Activated CD4-positive, alpha-beta T cell treated with anti-CD3 and anti-CD28 coated beads, Interleukin-2, amount 50 U/mL, for 24 hours (primary cell): ENCODE results near the gene CIZ1.

ENCODE experiments used
- DNase-seq, 2 donors: peaks; one replicate each; pipeline ENCODE4 v3.0.0-alpha.2; 2020; ENCODE audit warnings: low read depth in 1 of 2, low spot score in 1 of 2

The CIZ1 gene

DNA sequence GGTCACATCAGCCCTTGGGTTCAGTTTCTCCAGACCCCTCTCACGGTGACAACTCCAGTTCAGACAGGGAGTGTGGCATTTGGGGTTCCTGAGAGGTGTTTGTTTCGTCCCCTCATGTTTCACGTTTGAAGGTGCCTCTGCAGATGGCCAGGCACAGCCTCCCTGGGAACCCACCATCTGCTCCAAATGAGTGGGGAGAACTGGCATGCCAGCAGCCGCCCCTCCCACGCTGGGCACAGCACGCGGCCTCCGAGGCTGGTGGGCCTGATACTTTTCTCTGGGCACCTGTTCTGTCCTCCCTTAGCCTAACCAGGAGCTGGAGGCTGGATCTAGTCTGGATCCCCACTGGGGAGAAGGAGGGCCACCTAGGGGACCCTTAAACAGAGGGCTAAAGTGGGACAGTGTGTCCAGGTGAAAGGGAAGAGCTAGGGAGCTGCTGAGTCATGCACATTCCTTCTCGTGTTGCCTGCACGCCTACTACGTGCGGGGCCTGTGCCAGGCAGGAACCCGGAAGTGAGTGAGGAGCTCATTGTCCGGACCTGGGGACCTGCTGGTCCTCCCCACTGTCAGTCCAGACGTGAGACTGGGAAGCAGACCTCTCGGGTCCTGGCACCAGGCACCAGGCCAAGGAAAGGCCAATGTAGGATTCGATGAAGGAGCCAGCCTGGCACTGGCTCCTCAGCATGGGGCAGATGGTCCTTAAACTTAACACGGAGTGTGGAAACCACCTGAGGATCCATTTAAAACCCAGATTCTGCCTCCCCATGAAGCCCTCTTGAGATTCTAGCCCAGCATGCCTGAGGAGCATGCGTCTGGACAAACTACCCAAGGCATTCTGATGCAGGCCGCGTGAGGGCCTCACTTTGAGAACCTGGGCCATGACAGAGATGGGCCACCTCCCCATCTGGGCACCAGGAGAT, 23.5 kb upstream of the CIZ1 start:
- DNase-seq, result no peak

DNA sequence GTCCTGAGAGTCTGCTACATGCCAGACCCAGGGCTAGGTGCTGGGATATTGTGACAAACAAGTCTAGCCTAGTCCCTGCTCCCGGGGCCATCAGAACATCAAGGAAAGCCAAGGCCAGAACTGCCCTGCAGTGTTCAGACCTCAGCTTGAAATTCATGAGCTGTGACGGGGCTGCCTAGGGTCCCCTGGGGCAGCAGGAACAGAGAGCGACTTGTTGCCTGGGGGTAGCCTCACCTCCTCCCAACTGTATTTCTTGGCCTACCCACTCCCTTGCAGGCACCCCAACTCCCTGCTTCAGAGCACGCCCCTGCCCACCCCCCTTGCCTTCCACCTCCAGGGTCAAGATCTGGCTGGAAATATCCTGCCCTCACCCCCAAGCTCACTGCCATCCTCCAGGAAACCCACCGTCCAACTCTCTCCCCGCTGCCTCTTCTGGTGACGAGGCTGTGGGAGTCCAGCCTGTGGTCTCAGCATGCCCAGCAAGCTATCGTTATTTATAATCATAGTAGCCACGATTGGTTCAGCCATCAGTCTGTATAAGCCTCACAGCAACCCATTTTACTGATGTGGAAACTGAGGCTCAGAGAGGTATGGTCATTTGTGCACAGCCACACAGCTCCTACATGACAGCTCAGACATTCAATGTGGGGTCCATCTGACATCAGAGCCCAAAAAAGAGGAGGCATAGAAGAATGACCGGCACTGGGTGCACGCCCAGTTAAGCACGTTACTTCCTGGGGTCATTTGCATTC, 22.6 kb upstream of the CIZ1 start:
- no peak for DNase-seq

DNA sequence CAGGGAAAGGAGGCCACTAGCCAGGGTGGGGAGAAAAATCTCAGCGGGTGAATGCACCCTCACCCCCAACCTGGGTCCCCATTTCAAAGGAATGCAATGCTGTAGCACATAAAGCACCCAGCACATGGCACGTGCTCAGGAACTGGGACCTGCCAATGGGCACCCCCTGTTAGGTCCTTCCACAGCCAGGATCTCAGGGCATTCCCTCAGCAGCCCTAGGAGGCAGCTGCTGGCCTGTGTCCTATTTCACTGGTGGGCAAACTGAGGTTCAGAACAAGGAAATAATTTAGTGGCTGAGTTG, 20.6 kb upstream of the CIZ1 start:
- no peak for DNase-seq

DNA sequence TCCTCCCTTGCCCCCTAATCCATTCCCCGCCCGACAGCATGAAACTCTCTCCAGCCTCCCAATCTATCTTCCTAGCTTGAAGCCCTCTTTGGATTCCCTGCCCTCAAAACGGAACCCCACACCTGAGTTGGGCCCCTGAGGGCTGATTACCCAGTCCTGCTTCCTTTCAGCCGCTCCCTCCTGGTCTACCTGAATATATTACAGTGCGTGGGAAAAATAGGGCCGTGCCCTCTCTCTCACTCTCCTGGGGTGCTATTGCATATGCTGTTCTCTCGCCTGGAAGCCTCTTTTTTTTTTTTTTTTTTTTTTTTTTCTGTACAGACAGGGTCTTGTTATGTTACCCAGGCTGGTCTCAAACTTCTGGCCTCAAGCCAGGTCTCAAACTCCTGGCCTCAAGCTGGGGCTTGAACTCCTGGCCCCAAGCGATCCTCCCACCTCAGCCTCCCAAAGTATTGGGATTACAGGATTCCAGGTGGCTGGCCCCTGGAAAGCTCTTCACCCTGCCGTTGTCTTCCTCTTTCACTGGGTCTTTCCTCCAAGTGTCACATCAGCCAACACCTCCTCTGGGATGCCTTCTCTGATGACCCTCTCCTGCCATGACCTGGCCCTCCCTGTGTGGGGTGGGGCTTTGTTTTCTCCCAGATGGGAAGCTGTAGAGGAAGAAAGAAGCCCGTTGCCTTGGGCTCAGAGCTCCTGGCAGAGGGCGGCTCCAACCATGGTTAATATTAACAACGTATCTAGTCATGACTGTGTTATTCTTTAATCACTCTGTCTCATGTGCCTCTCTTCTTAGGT, 20.0 kb upstream of the CIZ1 start:
- DNase-seq, result no peak

DNA sequence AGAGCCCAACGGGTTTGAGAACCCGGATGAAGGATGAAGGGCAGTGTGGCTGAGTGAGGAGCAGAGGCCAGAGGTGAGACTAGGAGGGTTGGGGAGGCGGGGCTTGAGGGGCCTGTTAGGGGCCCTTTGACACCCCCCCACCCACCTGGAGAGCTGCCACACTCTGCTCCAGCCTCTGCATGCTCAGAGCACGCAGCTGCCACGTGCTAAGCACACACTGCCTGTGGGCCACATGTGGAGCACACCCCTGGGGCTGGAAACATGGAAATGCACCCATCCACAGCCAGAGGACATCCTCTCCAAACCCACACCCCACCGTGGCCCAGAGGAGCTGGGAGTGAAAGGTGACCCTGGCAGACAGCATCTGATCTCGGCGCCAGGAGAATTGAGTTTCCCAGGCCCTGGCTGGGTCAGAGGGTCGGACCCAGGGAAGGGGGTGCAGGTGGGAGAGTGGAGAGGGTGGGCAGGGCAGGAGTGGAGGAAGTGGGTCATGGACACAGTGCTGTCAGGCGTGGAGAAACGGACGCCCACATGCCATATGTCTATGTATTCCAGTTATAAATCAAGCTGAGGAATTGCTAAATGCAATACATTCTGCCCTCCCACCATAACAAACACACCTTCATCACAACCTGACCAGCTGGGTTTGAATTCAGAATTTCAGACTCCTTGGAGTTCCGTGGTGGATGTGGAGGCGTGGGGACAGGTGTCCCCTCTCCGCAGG, 17.7 kb upstream of the CIZ1 start:
- no peak for DNase-seq

DNA sequence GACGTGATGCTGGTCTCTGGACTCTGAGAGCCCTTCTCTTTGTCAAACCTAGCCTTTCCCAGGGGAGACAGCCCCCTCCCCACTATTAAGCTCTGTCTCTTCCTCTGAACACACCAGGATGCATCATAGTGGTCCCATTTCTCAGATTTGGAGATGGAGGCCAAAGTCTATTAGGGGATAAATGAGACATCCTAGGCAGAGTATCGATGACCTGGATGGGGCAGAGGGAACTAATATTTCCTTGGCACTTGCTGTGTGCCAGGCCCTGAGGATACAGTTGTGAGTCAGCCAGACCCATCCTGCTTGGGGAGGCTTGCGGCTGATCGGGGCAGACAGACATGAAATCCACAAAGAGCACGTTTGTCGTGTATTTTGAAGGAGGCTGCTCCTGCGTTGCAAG, 17.0 kb upstream of the CIZ1 start:
- no peak for DNase-seq

DNA sequence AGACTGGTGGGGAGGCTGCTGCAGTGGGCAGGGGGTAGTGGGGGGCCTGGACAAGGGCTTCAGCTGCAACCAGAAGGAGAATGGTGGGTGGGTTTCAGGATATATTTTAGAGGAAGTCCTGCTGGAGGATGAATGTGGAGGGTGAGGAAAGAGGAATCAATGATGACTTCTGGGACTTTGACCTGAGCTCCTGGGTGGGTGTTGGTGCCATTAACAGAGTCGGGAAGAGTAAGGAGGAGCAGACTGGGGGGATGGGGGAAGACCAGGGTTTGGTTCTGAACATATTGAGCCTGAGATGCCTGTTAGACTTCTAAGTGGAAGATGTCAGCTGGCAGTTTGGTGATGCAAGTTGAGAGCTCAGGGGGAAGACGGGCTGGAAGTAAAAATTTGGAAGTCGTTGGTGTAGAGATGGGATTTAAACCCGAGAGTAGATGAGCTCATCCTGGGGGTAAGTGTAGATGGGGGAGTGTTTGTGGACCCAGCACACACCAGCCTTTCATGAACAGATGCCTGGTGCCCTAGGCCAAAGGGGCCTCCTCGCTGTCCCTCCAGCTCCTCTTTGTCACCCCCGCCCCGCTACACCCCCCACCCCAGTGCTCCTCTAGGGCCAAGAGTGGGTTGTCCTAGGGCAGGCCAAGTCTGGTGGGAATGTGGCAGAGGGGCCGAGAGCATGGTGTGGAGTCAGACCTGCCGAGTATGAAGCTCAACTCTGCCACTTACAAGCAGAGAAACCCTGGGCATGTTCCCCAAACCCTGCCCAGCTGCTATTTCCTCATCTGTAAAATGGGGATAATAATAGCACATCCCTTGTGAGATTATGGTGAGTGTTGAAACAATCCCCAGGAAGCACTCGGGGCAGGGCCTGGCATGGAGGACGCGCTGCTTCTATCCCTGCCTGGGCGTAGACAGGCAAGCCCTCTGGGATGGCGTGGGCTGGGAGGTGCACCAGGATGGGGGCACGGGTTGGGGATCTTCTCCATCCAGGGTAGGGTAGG, 15.8 kb upstream of the CIZ1 start:
- no peak for DNase-seq

DNA sequence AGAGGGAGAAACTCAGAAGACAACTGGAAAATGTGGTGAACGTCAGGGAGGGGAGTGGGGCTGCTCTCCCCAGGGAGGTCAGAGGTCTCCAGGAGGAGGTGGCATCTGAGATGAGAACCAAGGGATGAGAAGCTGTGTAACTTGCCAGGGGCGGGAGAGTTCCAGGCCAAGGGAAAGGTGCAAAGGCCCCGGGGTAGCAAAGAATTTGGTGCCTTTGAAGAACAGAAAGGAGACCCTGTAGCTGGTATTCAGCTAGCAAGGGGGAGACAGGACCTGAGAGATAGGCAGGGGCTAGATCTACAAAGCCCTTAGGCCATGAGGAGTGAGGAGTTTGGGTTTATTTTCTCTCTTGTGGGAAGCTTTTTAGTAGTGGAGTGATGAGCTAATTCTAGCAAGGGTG, 15.1 kb upstream of the CIZ1 start:
- no peak for DNase-seq

DNA sequence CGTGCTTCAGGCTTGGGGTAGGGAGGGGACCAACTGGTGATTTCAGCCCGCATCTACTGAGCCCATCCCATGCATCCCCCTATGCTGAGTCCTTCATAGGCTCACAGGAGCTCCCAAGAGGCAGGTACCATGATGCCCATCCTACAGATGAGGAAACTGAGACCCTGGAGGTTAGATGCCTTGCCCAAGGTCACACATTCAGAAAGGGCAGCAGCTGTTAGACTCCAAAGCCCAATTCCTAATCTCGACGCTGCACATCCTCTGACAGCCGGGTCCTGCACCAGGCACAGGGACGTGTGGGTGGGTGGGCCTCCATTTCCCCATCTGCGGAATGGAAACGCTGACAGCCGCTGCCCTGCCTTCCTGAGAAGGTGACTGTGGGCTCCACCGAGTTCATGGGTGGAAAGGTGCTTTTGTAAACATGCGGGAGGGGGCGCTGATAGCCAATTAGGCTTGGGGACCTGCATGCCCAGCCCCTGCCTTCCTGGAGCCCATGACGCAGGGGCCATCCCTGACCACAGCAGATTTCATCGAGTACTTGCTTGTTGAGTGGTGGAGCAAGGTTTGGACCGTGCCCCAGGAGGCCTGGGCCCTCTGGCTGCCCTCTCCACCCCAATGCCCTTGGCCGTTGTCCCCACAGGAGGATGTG, 14.0 kb upstream of the CIZ1 start:
- no peak for DNase-seq

DNA sequence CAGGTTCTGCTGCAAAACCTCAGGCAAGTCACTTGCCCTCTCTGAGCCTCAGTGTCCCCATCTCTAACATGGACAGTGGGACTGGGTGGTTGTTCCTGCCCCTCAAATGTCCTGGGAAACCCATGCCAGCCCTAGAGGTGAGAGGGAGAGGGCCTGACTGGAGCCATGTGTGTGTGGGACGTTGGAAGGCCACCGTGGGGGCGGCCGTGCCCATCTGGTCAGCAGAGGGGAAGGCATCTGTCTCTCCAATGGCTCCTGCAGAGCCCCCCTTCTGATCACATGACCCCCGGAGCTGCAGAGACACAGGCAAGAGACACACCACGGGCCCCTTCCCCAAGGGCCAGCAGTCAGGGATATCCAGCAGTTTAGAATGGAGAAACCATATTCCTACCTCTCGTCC, 13.5 kb upstream of the CIZ1 start:
- no peak for DNase-seq

DNA sequence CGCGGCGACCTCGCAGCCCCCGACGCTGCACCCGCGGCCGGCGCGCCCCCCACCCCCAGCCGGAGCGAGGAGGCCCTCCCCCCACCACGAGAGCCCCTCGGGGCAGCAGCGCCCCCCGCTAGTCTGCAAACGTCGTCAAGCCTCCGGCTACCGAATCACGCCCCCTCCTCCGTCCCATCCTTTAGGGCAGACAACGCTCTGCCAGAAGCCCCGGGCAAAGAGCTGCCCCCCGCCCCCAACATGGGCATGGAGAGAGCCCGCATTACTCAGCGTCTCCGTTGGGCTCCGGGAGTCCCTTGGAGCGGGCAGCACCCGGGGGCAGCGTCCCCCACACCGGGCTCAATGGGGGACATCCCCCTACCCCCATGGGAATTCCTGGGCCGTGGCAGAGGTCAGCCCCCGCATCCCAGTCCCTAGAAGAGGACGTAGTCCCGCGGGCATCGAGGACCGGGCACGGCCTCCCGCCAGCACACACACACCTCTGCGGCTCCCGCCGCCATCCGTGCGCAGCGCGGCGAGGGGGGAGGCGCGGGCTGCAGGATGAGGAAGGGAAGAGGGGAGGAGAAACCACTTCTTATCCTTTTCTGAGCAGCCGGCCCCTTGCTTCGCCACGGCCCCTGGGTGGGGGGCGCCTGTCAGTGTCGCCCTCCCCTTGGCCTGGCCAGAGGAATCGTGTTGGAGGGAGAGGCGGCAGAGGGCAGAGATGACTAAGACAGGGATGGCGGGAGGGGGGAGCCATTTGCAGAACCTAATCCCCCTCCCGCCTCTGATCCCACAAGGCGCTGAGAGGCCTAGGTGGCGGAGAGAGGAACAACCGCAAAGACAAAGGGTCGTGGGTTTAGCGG, 12.6 kb upstream of the CIZ1 start:
- no peak for DNase-seq

DNA sequence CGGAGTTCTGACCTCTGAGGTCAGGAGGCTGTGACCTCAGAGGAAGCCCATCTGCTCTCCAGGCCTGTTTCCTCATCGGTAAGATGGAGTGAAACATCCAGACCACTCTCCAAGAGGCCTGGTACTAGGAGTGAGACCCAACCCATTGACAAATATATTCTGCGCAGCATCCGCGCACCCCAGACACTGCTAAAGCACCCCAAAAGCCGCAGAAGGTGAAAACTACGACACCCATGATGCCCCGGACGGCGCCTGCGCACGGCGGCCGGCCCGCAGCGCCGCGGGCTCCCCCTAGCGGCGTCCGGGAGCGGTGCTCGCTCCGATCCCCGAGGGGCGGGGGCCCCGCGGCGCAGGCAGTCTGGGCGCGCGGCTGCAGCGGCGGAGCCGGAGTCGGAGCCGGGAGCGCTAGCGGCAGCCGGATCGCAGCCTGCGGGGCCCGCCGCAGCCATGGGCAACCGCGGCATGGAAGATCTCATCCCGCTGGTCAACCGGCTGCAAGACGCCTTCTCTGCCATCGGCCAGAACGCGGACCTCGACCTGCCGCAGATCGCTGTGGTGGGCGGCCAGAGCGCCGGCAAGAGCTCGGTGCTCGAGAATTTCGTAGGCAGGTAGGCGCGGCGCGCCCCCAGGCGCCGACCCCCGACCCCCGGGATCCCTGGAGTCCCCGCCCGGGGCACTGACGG, 11.8 kb upstream of the CIZ1 start, which contains the start of gene DNM1:
DNM1 (plus strand) TSS at position 356 of the 683 bp plus-strand sequence; CDS start at position 448, 92 bp downstream.
- peak; percentile 42 to 44 for DNase-seq

DNA sequence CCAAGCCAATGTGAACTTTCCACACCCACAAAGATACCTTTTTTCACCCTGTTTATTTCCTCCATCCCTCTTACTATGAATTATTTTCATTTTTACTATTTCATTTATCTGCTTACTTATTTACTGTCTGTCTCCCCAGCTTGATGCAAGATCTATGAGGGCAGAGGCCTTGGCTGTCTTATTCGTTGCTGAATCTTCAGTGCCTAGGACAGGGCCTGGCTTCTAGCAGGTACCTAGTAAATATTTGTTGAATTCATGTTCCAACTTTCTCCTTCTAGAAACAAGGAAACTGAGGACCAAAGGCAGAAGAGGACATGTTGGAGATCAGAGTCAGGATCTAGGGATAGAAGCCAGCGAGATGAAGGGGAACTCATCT, 11.3 kb upstream of the CIZ1 start:
- no peak for DNase-seq

DNA sequence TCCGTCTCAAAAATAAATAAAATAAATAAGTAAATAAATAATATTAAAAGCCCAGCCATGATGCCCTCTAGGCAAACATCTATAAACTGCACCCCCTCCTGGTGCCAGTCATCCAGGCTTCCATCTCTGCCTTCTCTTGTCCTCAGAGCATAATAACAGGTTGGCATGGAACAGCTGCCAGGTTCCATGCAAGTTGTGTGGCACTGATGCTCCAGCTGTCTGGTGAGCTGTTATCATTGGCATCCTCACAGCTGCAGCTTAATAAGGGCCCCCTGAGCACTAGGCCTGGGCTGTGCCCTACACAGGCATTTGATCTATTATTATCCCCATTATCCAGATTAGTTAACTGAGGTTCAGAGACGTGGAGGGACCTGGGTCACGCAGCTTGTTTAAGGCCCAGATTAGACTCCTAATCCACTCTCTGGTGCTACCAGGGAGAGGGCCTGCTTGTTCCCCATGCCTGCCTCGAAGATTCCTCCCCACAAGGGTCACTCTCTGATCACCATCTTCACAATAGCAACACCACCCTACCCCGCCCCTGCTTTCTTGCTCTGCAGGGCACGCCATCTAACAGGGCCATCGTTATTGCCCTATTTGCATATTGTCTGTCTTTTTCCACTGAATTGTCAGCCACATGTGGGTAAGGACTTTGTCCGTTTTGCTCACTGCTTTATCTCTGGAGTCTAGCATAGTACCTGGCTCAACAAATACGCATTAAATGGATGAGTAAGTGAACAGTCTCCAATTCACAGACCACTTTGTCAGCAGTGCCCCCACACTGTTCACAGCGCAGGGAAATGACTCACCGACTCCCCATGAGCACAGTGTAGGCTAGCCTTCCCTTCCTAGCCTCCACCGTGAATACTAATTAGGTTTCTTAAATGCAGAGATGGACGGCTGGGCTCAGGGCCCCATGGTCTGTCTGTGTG, 10.3 kb upstream of the CIZ1 start:
- DNase-seq, result no peak

DNA sequence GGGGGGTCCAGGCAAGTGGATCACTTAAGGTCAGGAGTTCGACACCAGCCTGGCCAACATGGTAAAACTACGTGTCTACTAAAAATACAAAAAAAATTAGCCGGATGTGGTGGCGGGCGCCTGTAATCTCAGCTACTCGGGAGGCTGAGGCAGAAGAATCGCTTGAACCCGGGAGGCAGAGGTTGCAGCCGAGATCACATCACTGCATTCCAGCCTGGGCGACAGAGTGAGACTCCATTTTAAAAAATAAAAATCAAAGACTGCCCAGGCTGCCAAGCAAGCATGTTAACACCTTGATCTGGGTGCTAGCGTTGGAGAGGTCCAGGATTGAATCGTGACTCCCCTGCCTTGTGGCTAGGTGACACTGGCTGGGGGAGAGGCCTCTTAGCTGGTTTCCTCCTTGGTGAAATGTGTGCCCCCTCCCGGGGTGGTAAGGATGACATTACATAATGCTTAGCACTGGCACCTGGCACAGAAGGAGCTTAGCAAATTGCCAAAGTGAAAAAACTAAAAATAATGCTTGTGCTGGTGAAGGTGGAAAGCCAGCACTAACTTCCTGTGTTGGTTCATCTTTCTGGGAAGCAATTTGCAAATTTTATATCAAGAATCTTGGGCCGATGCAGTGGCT, 2.2 kb upstream of the CIZ1 start:
- DNase-seq, result no peak

DNA sequence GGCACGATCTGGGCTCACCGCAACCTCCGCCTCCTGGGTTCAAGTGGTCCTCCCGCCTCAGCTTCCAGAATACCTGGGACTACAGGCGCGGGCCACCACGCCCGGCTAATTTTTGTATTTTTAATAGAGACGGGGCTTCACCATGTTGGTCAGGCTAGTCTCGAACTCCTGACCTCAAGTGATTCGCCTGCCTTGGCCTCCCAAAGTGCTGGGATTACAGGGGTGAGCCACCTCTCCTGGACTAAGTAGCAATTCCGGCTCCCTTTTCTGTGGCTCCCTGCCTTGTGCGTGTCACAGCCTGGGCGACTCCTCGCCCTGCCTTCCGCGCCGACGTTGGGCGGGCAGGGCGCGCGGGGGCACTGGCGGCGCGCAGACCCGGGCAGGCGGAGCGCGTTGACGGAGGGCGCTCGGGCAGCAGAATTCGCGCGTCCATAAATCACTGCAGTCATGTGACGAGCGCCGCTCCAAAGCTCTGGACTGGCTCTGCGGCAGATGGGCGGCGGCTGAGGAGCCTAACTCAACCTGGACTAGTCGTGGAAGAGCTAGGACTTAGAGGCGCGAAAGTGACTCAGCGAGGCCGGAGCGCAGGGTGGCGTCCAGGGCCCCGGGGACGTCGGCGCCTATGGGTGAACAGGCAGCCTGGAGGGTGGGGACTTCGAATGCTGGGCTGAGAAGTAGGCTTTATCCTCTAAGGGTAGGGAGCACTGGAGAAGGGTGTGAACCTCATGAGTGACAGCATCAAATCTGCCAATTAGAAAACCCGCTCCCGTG, 1.4 kb upstream of the CIZ1 start:
- peak in 1 of 2 donors; percentile 17 for DNase-seq
